Activated CD8-positive, alpha-beta memory T cell treated with anti-CD3 and anti-CD28 coated beads, Interleukin-2, amount 50 U/mL, for 4 hours (primary cell): Measurements from ENCODE around the gene GALNT10.

Experiments used
- DNase-seq: peaks from one replicate; pipeline ENCODE4 v3.0.0-alpha.2; 2020

The GALNT10 gene

DNA sequence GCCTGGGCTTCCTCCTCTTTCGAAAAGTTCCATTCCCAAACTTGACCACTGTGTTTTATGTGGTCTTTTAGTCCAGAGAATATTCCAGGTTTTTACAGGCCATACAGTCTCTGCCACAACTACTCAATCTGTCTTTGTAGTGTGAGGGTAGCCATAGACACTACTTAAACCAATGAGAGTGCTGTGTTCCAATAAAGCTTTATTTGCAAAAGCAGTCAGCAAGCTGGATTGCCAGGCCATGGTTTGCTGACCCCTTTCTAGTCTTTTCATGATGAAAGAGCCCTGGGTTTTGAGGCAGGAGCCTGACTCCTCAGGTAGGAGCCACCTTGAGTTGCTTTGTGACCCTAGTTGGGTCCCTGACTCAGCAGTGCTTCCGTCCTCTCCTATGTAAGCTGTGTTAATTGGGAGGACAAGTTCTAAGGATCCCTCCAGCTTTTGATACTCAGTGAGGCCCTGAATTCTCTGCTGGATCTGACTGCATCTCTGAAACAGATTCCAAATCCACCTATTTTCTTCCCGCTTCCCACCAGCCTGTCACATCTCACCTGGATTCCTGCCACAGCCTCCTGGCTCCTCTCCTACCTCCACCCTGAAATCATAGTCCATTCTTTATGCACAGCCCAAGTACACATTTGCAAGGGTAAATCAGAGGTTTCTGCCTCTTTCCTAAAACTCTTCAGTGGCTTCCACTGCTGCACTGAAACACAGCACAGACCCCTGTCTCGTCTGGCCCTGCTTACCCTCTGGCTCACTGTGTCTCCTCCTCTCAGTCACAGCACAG lies 13.5 kb downstream of the GALNT10 start:
- no peak for DNase-seq

DNA sequence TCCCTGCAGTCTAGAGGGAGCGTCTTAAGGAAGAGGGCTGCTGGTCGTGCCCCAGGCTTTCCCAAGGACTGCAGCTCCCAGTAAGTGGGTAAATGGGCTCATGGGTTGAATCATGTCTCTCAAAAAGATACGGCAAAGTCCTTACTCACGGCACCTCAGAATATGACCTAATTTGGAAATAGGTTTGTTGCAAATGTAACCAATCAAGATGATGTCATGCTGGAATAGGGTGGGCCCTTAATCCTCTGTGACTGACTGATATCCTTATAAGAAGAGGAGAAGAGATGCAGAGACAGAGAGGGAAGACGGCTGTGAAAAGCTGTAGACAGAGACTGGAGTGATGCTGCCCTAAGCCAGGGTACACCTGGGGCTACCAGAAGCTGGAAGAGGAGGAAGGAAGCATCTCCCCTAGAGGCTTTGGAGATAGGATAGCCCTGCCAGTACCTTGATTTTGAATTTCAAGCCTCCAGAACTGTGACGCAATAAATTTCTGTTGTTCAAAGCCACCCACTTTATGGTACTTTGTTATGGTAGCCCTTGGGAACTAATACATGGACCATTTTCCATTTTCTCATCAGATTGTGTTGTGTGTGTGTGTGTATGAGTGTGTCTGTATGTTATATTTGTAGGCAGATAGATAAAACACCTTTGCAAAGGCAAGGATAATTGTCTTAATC lies 15.0 kb downstream of the GALNT10 start:
- DNase-seq = no peak

GRCh38 chr5:154206311-154206710 lies 15.8 kb downstream of the GALNT10 start:
- no peak for DNase-seq

DNA sequence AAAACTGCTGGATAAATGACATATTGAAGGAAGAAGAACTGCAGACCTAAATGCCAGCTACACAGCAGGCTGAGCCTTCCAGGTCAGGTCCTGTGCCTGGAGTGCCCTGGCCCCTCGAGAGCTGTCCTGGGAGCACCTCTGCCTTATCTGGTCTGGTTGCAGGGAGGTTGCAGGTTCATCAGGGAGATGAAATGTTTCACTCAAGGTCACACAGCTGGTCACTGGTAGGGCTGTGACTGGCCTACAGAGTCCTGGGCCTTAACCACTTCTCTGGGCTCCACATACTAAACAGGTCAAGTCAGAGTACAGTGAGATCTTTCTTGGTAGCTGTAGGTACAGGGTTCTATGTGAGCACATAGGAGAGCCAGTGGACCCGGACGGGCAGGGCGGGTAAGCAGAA lies 16.7 kb downstream of the GALNT10 start:
- DNase-seq = no peak

DNA sequence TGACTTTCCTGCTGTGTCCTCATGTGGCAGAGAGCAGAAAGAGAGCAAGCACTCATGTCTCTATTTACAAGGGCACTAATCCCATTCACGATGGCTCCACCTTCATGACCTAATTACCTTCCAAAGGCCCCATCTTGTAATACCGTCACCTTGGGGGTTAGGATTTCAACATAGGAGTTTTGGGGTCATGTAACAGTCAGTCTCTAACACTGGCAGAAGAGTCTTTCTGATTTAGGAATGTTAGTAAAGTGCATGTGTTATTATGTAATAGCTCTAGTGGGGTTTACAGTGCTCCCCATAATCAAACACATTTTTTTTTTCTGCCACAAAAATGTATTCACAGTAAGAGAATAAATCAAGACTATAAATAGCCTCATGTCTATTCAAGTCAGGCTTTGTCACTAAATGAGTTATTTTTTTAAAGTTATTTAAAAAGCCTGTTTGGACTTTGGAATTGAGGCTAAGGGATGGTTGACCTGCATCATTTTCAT lies 19.1 kb downstream of the GALNT10 start:
- no peak for DNase-seq

DNA sequence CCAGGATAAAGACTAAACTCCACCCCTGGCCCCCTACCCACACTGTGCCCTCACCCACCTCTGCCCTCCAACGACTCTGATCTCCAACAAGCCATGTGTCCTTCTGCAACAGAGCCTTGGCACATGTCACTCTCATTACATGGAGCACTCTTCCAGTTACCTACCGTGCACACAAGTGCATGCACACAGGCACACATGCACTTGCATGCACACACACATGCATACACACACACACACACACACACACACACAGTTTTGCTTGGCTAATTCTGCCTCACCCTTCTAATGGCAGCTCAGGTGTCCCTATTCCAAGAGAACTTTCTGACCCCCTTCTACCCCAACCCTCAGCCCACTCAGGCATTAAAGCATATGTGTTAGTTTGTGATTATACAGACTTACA lies 19.6 kb downstream of the GALNT10 start:
- no peak for DNase-seq

GRCh38 chr5:154211641-154212390 lies 21.3 kb downstream of the GALNT10 start:
- DNase-seq = no peak

- no peak for DNase-seq
Observed at GRCh38 chr5:154213592-154213991, 23.1 kb downstream of the GALNT10 start.

- no peak for DNase-seq
Observed at GRCh38 chr5:154214371-154215106, 24.0 kb downstream of the GALNT10 start.

DNA sequence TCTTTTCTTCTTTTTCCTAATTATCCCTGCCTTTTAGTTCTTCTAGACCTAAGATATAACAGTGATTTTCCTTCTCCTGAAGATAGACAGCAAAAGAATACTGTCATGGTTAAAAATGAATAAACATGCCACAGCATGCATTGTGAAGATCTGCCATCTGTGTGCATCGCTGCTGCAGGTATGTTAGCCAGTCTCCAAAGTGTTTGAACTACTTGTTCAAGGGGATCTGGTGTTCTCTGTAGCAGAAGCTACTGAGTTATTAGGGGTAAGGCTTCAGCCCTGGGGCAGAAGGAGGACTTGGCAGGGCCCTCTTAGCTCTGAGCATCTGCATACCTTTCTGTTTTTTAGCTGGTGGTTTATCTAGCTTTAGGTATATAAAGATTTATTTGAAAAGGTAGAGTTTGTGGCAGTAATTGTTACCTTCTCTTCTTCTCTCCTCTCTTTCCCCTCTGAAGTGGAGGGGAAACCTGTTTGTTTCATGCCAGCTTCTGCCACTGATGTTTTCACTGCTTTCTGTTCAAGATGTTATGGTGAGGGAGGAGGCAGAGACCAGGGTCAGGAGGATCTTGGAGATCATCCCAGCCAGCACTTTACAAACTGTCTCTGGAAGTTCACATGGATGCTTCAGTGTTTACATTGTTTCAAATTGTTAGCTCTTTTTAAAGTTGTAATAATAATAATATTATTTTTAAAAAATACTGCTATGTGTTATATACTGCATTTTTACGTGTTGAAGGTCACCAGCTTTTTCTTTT lies 25.2 kb downstream of the GALNT10 start:
- no peak for DNase-seq

- no peak for DNase-seq
Observed at GRCh38 chr5:154217462-154217861, 26.9 kb downstream of the GALNT10 start.

GRCh38 chr5:154218786-154219185 lies 28.3 kb downstream of the GALNT10 start:
- no peak for DNase-seq

DNA sequence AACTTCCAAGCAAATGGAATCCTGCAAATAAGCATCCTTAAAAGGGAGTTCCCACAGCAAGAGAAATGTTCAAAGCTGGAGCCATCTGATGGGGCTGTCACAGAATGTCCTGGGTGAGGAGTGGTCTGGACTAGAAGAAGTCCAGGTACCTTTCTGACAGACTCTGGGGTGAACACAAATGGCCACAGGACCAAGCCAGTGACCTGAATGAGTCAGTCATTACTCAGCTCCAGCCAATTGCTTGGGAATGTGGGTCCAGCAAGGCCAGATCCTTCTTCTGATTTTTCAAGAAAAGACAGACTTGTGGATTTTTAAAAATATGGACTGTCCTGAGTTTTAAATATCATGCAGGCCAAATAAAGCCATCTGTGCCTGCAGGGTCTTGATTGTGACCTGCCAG lies 30.1 kb downstream of the GALNT10 start:
- DNase-seq = no peak

- peak; percentile 53 for DNase-seq
Observed at GRCh38 chr5:154221371-154221896, 30.9 kb downstream of the GALNT10 start.

- DNase-seq = no peak
Observed at GRCh38 chr5:154222414-154222813, 31.9 kb downstream of the GALNT10 start.

GRCh38 chr5:154223320-154223719 lies 32.8 kb downstream of the GALNT10 start:
- no peak for DNase-seq

DNA sequence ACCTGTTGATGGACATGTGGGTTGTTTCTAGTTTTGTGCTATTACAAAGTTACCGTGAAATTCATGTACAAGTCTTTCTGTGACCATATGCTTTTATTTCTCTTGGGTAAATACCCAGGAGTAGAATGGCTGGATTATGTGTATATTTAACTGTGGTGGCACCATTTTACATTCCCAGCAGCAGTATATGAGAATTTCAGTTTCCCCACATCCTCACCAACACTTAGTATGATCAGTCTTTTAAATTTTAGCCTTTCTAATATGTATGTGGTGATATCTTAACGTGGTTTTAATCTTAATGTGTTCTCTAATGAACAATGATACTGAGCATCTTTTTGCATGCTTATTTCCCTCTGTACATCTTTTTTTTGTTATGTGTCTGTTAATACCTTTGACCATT lies 36.6 kb downstream of the GALNT10 start:
- DNase-seq = no peak

DNA sequence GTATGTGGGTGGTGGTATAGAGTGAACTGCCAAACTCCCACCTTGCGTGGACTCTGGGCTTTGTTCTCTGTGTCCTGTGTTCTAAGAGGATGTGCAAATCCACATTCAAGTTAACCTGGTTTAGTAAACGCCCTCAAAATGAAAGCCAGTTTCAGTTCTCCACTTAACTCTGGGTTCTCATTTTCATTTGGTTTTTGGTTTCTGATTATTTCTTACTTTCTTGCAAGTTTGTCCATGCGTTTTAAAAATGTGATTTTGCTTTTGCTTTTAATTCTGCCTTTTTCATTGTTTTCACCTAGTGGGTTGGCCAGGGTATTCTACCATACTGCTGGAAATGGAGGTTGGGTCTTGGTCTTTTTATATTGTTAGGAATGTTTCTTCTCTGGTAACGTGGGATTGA lies 38.2 kb downstream of the GALNT10 start:
- no peak for DNase-seq

GRCh38 chr5:154230526-154230925 lies 40.0 kb downstream of the GALNT10 start:
- no peak for DNase-seq

DNA sequence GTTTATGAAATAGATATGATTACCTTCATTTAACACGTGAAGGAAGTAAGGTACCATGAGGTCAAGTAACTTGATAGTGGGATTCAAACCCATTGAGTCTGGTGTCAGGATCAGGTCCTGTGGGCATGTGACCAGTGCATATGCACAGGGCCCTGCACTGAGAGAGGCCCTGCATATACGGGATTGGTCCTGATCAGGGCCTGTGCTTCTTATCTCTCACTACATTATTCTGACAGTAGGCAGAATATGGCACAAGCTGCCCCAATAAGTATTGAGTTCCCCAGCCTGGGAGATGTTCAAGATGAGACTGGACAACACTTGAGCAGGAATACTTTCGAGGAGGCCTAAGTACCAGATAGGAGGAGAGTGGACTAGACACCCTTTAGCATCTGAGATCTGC lies 44.0 kb downstream of the GALNT10 start:
- DNase-seq = no peak

DNA sequence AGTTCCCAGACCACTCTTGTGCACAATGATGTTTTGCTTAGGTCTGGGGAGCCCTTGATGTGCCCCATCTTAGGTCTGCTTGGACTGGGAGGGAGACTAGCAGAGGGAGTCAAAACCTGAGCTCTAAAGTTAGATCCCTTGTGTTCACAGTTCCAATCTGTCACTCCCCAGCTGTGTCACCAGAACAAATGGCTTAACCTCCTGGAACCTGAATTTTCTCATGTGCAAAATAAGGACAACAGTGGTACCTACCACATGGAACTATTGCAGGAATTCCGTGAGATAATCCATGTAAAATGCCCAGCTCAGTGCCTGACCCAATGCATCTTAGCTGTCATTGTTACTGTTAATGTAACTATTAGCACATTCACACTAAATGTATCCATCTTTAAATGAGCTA lies 45.5 kb downstream of the GALNT10 start:
- DNase-seq = no peak
